ENCODE data around the gene GDNF. TPM values are rescaled to one million over a fixed set of nuclear protein-coding genes. Genes with fewer than 3 reads are reported as not detected.

The GDNF gene
- total RNA-seq, 2 donors from 2014 or later: 0.58 to 2.4 TPM

GRCh38 chr5:37850226-37850865, 10.5 kb upstream of the GDNF start:
- peaks cover 4% of the 10 kb centered on the region for H3K36me3 Mint-ChIP-seq (ENCODE audit: low read depth)
- no peak for DNase-seq
- no peak for TF ChIP-seq CTCF (conservative IDR thresholded peaks at IDR 0.05)
- peaks cover 12% of the 10 kb centered on the region for H3K9me3 ChIP-seq (ENCODE audit: control insufficient read depth, low read length)
- H3K36me3 ChIP-seq (ENCODE audit: control insufficient read depth, insufficient read depth, low read length): no peaks in the 10 kb centered on the region
- no peaks in the 10 kb centered on the region for H3K27me3 ChIP-seq (ENCODE audit: control insufficient read depth, insufficient read depth, low read length, poor library complexity, severe bottlenecking)
- H3K27ac Mint-ChIP-seq: no peak overlapping the region
- H3K27me3 Mint-ChIP-seq (ENCODE audit: insufficient read depth): no peaks in the 10 kb centered on the region
- 86 to 95% methylated on average over 3 of the region's 3 CpGs for WGBS, 2 experiments (ENCODE audit: insufficient coverage in 1 of 2, insufficient read length in 1 of 2)
- H3K27ac ChIP-seq (ENCODE audit: low read depth, low read length): no peak overlapping the region
- peaks cover 22% of the 10 kb centered on the region for H3K4me1 ChIP-seq (ENCODE audit: control insufficient read depth, insufficient read depth, low read length)
- H3K9ac ChIP-seq (ENCODE audit: extremely low read depth, low read length, poor library complexity, severe bottlenecking): no peak overlapping the region
- peaks cover 7% of the 10 kb centered on the region for H3K9me3 Mint-ChIP-seq
- H3K4me1 Mint-ChIP-seq: peaks cover 40% of the 10 kb centered on the region
- no peak overlapping the region for H3K4me3 Mint-ChIP-seq
- no peak overlapping the region for H3K4me3 ChIP-seq (ENCODE audit: low read length)

- Histone ChIP-seq H3K27me3 (ENCODE audit: control insufficient read depth, insufficient read depth, low read length, poor library complexity, severe bottlenecking) (no peaks in the 10 kb centered on the region), H3K27ac (ENCODE audit: low read depth, low read length) (no peak overlapping the region), H3K36me3 (ENCODE audit: control insufficient read depth, insufficient read depth, low read length) (no peaks in the 10 kb centered on the region), H3K4me1 (ENCODE audit: control insufficient read depth, insufficient read depth, low read length) (peaks cover 22% of the 10 kb centered on the region), H3K4me3 (ENCODE audit: low read length) (no peak overlapping the region), H3K9me3 (ENCODE audit: control insufficient read depth, low read length) (peaks cover 5% of the 10 kb centered on the region), H3K9ac (ENCODE audit: extremely low read depth, low read length, poor library complexity, severe bottlenecking) (no peak overlapping the region)
- H3K9me3 Mint-ChIP-seq: peaks cover 2% of the 10 kb centered on the region
- WGBS, 2 experiments (ENCODE audit: insufficient coverage in 1 of 2, insufficient read length in 1 of 2): 89 to 90% methylated on average over 2 to 4 of the region's 4 CpGs
- peak overlapping the region; percentile 27 for H3K27ac Mint-ChIP-seq
- H3K4me3 Mint-ChIP-seq: no peak overlapping the region
- no peak for DNase-seq
- no peaks in the 10 kb centered on the region for H3K27me3 Mint-ChIP-seq (ENCODE audit: insufficient read depth)
- H3K36me3 Mint-ChIP-seq (ENCODE audit: low read depth): peaks cover 4% of the 10 kb centered on the region
- no peak for TF ChIP-seq CTCF (conservative IDR thresholded peaks at IDR 0.05)
- H3K4me1 Mint-ChIP-seq: peaks cover 46% of the 10 kb centered on the region
These were observed 9.8 kb upstream of the GDNF start for GRCh38 chr5:37849641-37850040.

- H3K27me3 Mint-ChIP-seq (ENCODE audit: insufficient read depth): no peaks in the 10 kb centered on the region
- H3K36me3 Mint-ChIP-seq (ENCODE audit: low read depth): peaks cover 4% of the 10 kb centered on the region
- DNase-seq: peak; percentile 57
- Histone ChIP-seq H3K4me3 (ENCODE audit: low read length) (no peak overlapping the region), H3K9ac (ENCODE audit: extremely low read depth, low read length, poor library complexity, severe bottlenecking) (no peak overlapping the region), H3K4me1 (ENCODE audit: control insufficient read depth, insufficient read depth, low read length) (peaks cover 22% of the 10 kb centered on the region), H3K9me3 (ENCODE audit: control insufficient read depth, low read length) (no peaks in the 10 kb centered on the region), H3K27me3 (ENCODE audit: control insufficient read depth, insufficient read depth, low read length, poor library complexity, severe bottlenecking) (no peaks in the 10 kb centered on the region), H3K36me3 (ENCODE audit: control insufficient read depth, insufficient read depth, low read length) (no peaks in the 10 kb centered on the region), H3K27ac (ENCODE audit: low read depth, low read length) (no peak overlapping the region)
- H3K4me3 Mint-ChIP-seq: no peak overlapping the region
- 54 to 73% methylated on average over 2 to 3 of the region's 3 CpGs for WGBS, 2 experiments (ENCODE audit: insufficient coverage in 1 of 2, insufficient read length in 1 of 2)
- no peaks in the 10 kb centered on the region for H3K9me3 Mint-ChIP-seq
- peaks cover 58% of the 10 kb centered on the region for H3K4me1 Mint-ChIP-seq
- H3K27ac Mint-ChIP-seq: peak overlapping the region; percentile 19
- TF ChIP-seq CTCF (conservative IDR thresholded peaks at IDR 0.05): no peak
These were observed 8.2 kb upstream of the GDNF start for GRCh38 chr5:37847978-37848425.
